Astrocyte (in vitro differentiated cells and primary cell): ENCODE data around the gene COX7A2. TPM values are rescaled to one million over a fixed set of nuclear protein-coding genes. Genes with fewer than 3 reads are reported as not detected.
A peak's percentile ranks its signal among the peaks of the same experiment; 100 is the strongest.

Experiments
- DNase-seq: peaks from one replicate; pipeline ENCODE4 v3.0.0-alpha.2; 2010; ENCODE audit warnings: low read depth
- FAIRE-seq: peaks from 2 replicates; lab custom pipeline; 2011; peaks lifted over from hg19 to GRCh38; lab: Jason Lieb, UNC
- H2AFZ ChIP-seq: 2 replicates; pipeline ENCODE4 v1.6.0; 2012; ENCODE audit warnings: low read depth, low read length, inconsistent platforms
- H3K27ac ChIP-seq: 2 replicates; pipeline ENCODE4 v1.5.1; 2011; ENCODE audit warnings: low read depth, low read length, inconsistent platforms
- H3K27me3 ChIP-seq: 2 replicates; pipeline ENCODE4 v1.6.0; 2011; ENCODE audit warnings: low read length, inconsistent platforms; ENCODE audit not compliant: insufficient read depth
- H3K36me3 ChIP-seq: 2 replicates; pipeline ENCODE4 v1.5.1; 2011; ENCODE audit warnings: low read length, inconsistent platforms; ENCODE audit not compliant: insufficient read depth
- H3K4me1 ChIP-seq: 2 replicates; pipeline ENCODE4 v1.5.1; 2011; ENCODE audit warnings: low read length, inconsistent platforms; ENCODE audit not compliant: insufficient read depth
- H3K4me2 ChIP-seq: 2 replicates; pipeline ENCODE4 v1.6.0; 2012; ENCODE audit warnings: low read length, inconsistent platforms
- H3K4me3 ChIP-seq: 2 replicates; pipeline ENCODE4 v1.5.1; 2011; ENCODE audit warnings: low read depth, mild to moderate bottlenecking, low read length, inconsistent platforms; ENCODE audit not compliant: insufficient read depth
- H3K79me2 ChIP-seq: 2 replicates; pipeline ENCODE4 v1.6.0; 2012; ENCODE audit warnings: mild to moderate bottlenecking, low read length, inconsistent platforms; ENCODE audit not compliant: insufficient read depth
- H3K9ac ChIP-seq: 2 replicates; pipeline ENCODE4 v1.6.0; 2012; ENCODE audit warnings: mild to moderate bottlenecking, low read length, inconsistent platforms
- H3K9me3 ChIP-seq: 2 replicates; pipeline ENCODE4 v1.5.1; 2012; ENCODE audit warnings: low read depth, mild to moderate bottlenecking, low read length, inconsistent platforms; ENCODE audit not compliant: insufficient read depth
- H4K20me1 ChIP-seq: 2 replicates; pipeline ENCODE4 v1.6.0; 2012; ENCODE audit warnings: low read length, inconsistent platforms; ENCODE audit not compliant: insufficient read depth
- H3K27ac Mint-ChIP-seq: one replicate; pipeline ENCODE4 v1.8.0; 2021; ENCODE audit warnings: mild to moderate bottlenecking, mixed read lengths; ENCODE audit not compliant: unreplicated experiment
- H3K27me3 Mint-ChIP-seq: one replicate; pipeline ENCODE4 v1.8.0; 2021; ENCODE audit warnings: low read depth, mixed read lengths; ENCODE audit not compliant: unreplicated experiment
- H3K36me3 Mint-ChIP-seq: one replicate; pipeline ENCODE4 v1.8.0; 2021; ENCODE audit warnings: low read depth, mixed read lengths; ENCODE audit not compliant: unreplicated experiment
- H3K4me1 Mint-ChIP-seq: one replicate; pipeline ENCODE4 v1.8.0; 2021; ENCODE audit warnings: low read depth, mixed read lengths; ENCODE audit not compliant: unreplicated experiment
- H3K4me3 Mint-ChIP-seq: one replicate; pipeline ENCODE4 v1.8.0; 2021; ENCODE audit warnings: mild to moderate bottlenecking, moderate library complexity, mixed read lengths; ENCODE audit not compliant: unreplicated experiment
- H3K9me3 Mint-ChIP-seq: one replicate; pipeline ENCODE4 v1.8.0; 2021; ENCODE audit warnings: mild to moderate bottlenecking, mixed read lengths; ENCODE audit not compliant: unreplicated experiment
- CTCF ChIP-seq: IDR thresholded peaks from 2 replicates; pipeline ENCODE4 v1.5.1; 2011; ENCODE audit warnings: low read depth, mild to moderate bottlenecking, inconsistent platforms, low read length, moderate library complexity; ENCODE audit not compliant: insufficient read depth
- EZH2 ChIP-seq: IDR thresholded peaks from 2 replicates; pipeline ENCODE4 v1.6.1; 2012; ENCODE audit warnings: mild to moderate bottlenecking, low read length, inconsistent platforms; ENCODE audit not compliant: insufficient read depth
- total RNA-seq: library from RNA; stranded (reverse); gene quantifications from 2 replicates; pipeline ENCODE4 v1.2.1, GENCODE V29; 2021

The COX7A2 gene
- total RNA-seq, 1 donor from 2014 or later, result 463 TPM

- H3K79me2 ChIP-seq, result no peaks in the 10 kb centered on the region
- H3K36me3 ChIP-seq, result no peaks in the 10 kb centered on the region
- FAIRE-seq (no peak), DNase-seq (peak; percentile 40)
- H3K4me3 ChIP-seq, result no peak overlapping the region
- H3K27ac ChIP-seq, result no peak overlapping the region
- no peaks in the 10 kb centered on the region for H3K27me3 Mint-ChIP-seq
- no peaks in the 10 kb centered on the region for H4K20me1 ChIP-seq
- no peaks in the 10 kb centered on the region for H3K27me3 ChIP-seq
- peak overlapping the region; percentile 15 for H3K9ac ChIP-seq
- H2AFZ ChIP-seq, result peak overlapping the region; percentile 6
- no peaks in the 10 kb centered on the region for H3K36me3 Mint-ChIP-seq
- no peaks in the 10 kb centered on the region for H3K9me3 ChIP-seq
- H3K4me3 Mint-ChIP-seq, result no peak overlapping the region
- TF ChIP-seq CTCF, result peak; percentile 82
- TF ChIP-seq EZH2, result no peak
- H3K4me2 ChIP-seq, result peak overlapping the region; percentile 24
- H3K27ac Mint-ChIP-seq, result no peak overlapping the region
- no peaks in the 10 kb centered on the region for H3K4me1 ChIP-seq
- H3K4me1 Mint-ChIP-seq, result peaks cover 5% of the 10 kb centered on the region
- H3K9me3 Mint-ChIP-seq, result peaks cover 2% of the 10 kb centered on the region
These were observed 12.9 kb downstream of the COX7A2 start for GRCh38 chr6:75230484-75231325.

GRCh38 chr6:75224303-75224926 lies 19.2 kb downstream of the COX7A2 start:
- Histone ChIP-seq H3K4me3 (no peak overlapping the region), H3K4me2 (no peak overlapping the region), H3K9me3 (no peaks in the 10 kb centered on the region), H3K9ac (no peak overlapping the region), H3K79me2 (no peaks in the 10 kb centered on the region), H4K20me1 (no peaks in the 10 kb centered on the region), H3K27ac (no peak overlapping the region), H3K4me1 (peaks cover 7% of the 10 kb centered on the region), H3K27me3 (no peaks in the 10 kb centered on the region), H2AFZ (no peak overlapping the region), H3K36me3 (no peaks in the 10 kb centered on the region)
- Mint-ChIP-seq H3K27ac (no peak overlapping the region), H3K36me3 (no peaks in the 10 kb centered on the region), H3K9me3 (peaks cover 2% of the 10 kb centered on the region), H3K4me3 (no peak overlapping the region), H3K4me1 (peaks cover 8% of the 10 kb centered on the region), H3K27me3 (no peaks in the 10 kb centered on the region)
- no peak for DNase-seq
- no peak for TF ChIP-seq CTCF
- no peak for TF ChIP-seq EZH2
- FAIRE-seq, result no peak

- FAIRE-seq, result no peak
- no peak for DNase-seq
- Histone ChIP-seq H3K27ac (no peak overlapping the region), H3K4me1 (peaks cover 7% of the 10 kb centered on the region), H4K20me1 (no peaks in the 10 kb centered on the region), H3K27me3 (no peaks in the 10 kb centered on the region), H3K79me2 (no peaks in the 10 kb centered on the region), H3K36me3 (no peaks in the 10 kb centered on the region), H3K9ac (no peak overlapping the region), H3K4me2 (no peak overlapping the region), H2AFZ (no peak overlapping the region), H3K4me3 (no peak overlapping the region), H3K9me3 (no peaks in the 10 kb centered on the region)
- TF ChIP-seq EZH2 (no peak), CTCF (no peak)
- H3K9me3 Mint-ChIP-seq, result peaks cover 2% of the 10 kb centered on the region
- H3K27me3 Mint-ChIP-seq, result no peaks in the 10 kb centered on the region
- H3K27ac Mint-ChIP-seq, result no peak overlapping the region
- no peak overlapping the region for H3K4me3 Mint-ChIP-seq
- H3K36me3 Mint-ChIP-seq, result no peaks in the 10 kb centered on the region
- H3K4me1 Mint-ChIP-seq, result peaks cover 8% of the 10 kb centered on the region
These were observed 20.2 kb downstream of the COX7A2 start for GRCh38 chr6:75223428-75223827.
